Upper lobe of left lung (tissue), 6 donors: ENCODE data around the gene SPRY2. TPM values are rescaled to one million over a fixed set of nuclear protein-coding genes. Genes with fewer than 3 reads are reported as not detected.

Source experiments
- ATAC-seq, 2 donors: fragments of 200-7000 bp; cut with Tn5 transposase; one replicate each; pipeline ENCODE4 v1.9.1; 2022; ENCODE audit warnings: mild to moderate bottlenecking in 2 of 2, moderate library complexity in 2 of 2; ENCODE audit not compliant: low FRiP score in 2 of 2
- DNase-seq, 2 donors: peaks; one replicate each; pipeline ENCODE4 v3.0.0-alpha.2; 2019 to 2020
- H3K27ac ChIP-seq, 4 donors: fragments of 200-600 bp; sonication (generic); one replicate each; pipeline ENCODE4 v1.5.1; 2016 to 2019
- H3K27me3 ChIP-seq, 4 donors: fragments of 200-600 bp; sonication (generic); one replicate each; pipeline ENCODE4 v1.5.1; 2017 to 2019
- H3K36me3 ChIP-seq, 4 donors: fragments of 200-600 bp; sonication (generic); one replicate each; pipeline ENCODE4 v1.5.1; 2016 to 2019
- H3K4me1 ChIP-seq, 4 donors: fragments of 200-600 bp; sonication (generic); one replicate each; pipeline ENCODE4 v1.5.1; 2018 to 2019
- H3K4me3 ChIP-seq, 4 donors: fragments of 200-600 bp; sonication (generic); one replicate each; pipeline ENCODE4 v1.5.1; 2017 to 2019; ENCODE audit warnings: mild to moderate bottlenecking in 2 of 4, moderate library complexity in 1 of 4
- H3K9me3 ChIP-seq, 4 donors: fragments of 200-600 bp; sonication (generic); one replicate each; pipeline ENCODE4 v1.5.1; 2018 to 2019
- EP300 ChIP-seq, 4 donors: sonication (generic); formaldehyde crosslinking; IDR thresholded peaks; one replicate each; pipeline ENCODE4 v1.5.1; 2017; ENCODE audit warnings: antibody characterized with exemption in 4 of 4, control low read depth in 2 of 4
- POLR2A ChIP-seq, 4 donors: fragments of 450-650 bp; IDR thresholded peaks; one replicate each; pipeline ENCODE4 v1.5.1; 2016 to 2017; ENCODE audit warnings: antibody characterized with exemption in 4 of 4, mild to moderate bottlenecking in 2 of 4
- POLR2AphosphoS5 ChIP-seq, 2 donors: sonication (generic); formaldehyde crosslinking; IDR thresholded peaks; one replicate each; pipeline ENCODE4 v1.5.1; 2017; ENCODE audit warnings: antibody characterized with exemption in 2 of 2
- WGBS, 2 donors: methylation state at CpG; one replicate each; pipeline ENCODE4 v1.1.5; 2017 to 2018; 5-methylcytosine and 5-hydroxymethylcytosine counted together
- total RNA-seq, 6 donors: library from RNA; depleted of rRNA in 4 of 6; stranded (reverse); fragments of >200 nt in 4 of 6; gene quantifications; one replicate each; pipeline versions ENCODE4 v1.1.0 to v1.2.1, GENCODE V29; 2016 to 2021
- TF ChIP-seq, protein P1 (sequence below), 6 experiments: fragments of 450-650 bp in 4 of 6; fragments of 200-600 bp in 2 of 6; sonication (generic) in 2 of 6; IDR thresholded peaks; one replicate each; pipeline ENCODE4 v1.5.1; 2016 to 2019; ENCODE audit warnings: antibody characterized with exemption in 6 of 6
- donor health status: DM: no; HTN: no; CAD: no; lungs with moderate emphysema.
- donor health status: DM: no; HTN: yes; CAD: no; lungs with severe emphysema.

Gene SPRY2, protein sequence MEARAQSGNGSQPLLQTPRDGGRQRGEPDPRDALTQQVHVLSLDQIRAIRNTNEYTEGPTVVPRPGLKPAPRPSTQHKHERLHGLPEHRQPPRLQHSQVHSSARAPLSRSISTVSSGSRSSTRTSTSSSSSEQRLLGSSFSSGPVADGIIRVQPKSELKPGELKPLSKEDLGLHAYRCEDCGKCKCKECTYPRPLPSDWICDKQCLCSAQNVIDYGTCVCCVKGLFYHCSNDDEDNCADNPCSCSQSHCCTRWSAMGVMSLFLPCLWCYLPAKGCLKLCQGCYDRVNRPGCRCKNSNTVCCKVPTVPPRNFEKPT
- total RNA-seq, result 10 to 100 TPM; 19.3 to 76.3 (median 50.9) TPM

DNA sequence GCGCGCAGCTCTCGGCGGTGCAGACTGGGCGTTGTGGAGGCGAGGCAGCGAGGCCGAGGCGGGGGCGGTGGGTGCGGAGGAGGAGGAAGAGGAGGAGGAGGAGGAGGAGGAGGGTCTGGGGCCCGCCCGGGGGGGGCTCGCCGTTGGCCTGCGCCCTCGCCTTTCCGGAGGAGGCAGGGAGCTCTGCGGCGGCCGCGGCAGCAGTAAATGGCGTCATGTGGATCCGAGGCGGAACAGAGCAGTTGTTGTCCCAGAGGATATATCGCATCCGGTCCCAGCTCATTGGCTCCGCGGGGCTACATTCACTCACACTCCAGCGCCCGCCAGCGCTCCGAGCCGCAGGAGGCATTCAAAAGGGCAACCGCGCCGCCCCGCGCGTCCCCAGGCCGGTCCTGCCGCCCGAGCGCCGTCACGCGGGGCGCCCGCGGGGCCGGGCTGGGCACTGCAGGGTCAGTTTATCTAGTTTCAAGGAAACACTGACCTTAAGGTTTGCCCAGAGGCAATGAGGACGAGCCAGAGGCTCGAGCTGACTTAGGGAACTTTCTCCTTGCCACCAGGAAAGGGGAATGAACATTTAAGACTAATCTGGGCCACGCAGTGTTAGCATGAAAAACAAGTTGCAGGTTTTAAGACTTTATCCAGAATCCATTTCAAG is at the start of gene SPRY2:
TSS of gene SPRY2 (minus strand) at position 26 of the 655 bp plus-strand sequence. CDS start 3,421 bp downstream, outside the sequence.
- Histone ChIP-seq H3K9me3 (no peaks in the 10 kb centered on the region), H3K27me3 (no peaks in the 10 kb centered on the region), H3K4me3 (peak within 1 kb of the TSS; percentile 72 to 90 (median 84)), H3K36me3 (peaks cover 0 to 14% (median 8%) of the 10 kb centered on the region in 4 donors), H3K27ac (peak within 1 kb of the TSS; percentile 94 to 96 (median 96)), H3K4me1 (peaks cover 17 to 48% (median 24%) of the 10 kb centered on the region in 4 donors)
- TF ChIP-seq EP300 (IDR thresholded peaks at IDR 0.05), result peak in 1 of 4 donors; percentile 33
- peak; percentile 74 to 91 for TF ChIP-seq POLR2AphosphoS5 (IDR thresholded peaks at IDR 0.05)
- TF ChIP-seq, protein P1, sequence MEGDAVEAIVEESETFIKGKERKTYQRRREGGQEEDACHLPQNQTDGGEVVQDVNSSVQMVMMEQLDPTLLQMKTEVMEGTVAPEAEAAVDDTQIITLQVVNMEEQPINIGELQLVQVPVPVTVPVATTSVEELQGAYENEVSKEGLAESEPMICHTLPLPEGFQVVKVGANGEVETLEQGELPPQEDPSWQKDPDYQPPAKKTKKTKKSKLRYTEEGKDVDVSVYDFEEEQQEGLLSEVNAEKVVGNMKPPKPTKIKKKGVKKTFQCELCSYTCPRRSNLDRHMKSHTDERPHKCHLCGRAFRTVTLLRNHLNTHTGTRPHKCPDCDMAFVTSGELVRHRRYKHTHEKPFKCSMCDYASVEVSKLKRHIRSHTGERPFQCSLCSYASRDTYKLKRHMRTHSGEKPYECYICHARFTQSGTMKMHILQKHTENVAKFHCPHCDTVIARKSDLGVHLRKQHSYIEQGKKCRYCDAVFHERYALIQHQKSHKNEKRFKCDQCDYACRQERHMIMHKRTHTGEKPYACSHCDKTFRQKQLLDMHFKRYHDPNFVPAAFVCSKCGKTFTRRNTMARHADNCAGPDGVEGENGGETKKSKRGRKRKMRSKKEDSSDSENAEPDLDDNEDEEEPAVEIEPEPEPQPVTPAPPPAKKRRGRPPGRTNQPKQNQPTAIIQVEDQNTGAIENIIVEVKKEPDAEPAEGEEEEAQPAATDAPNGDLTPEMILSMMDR (IDR thresholded peaks at IDR 0.05), result peak in 5 of 6 experiments; percentile 32 to 58 (median 51)
- TF ChIP-seq POLR2A (IDR thresholded peaks at IDR 0.05), result peak in 3 of 4 donors; percentile 84 to 94 (median 85)
- WGBS, 2 donors, result 0% methylated on average over 18 to 53 of the region's 54 CpGs
- DNase-seq (peak; percentile 95 to 97), ATAC-seq (peak; percentile 87 to 89)

- DNase-seq (no peak), ATAC-seq (no peak)
- peaks cover 0 to 14% (median 7%) of the 10 kb centered on the region in 4 donors for H3K4me1 ChIP-seq
- 93 to 95% methylated on average over 1 of the region's 1 CpG for WGBS, 2 donors
- H3K27me3 ChIP-seq, result no peaks in the 10 kb centered on the region
- no peaks in the 10 kb centered on the region for H3K36me3 ChIP-seq
- TF ChIP-seq POLR2AphosphoS5 (IDR thresholded peaks at IDR 0.05) (no peak), EP300 (IDR thresholded peaks at IDR 0.05) (no peak), POLR2A (IDR thresholded peaks at IDR 0.05) (no peak)
- TF ChIP-seq, protein P1 (IDR thresholded peaks at IDR 0.05), result no peak
- no peak overlapping the region for H3K4me3 ChIP-seq
- H3K9me3 ChIP-seq, result peaks cover 0 to 9% (median 4%) of the 10 kb centered on the region in 4 donors
- peak overlapping the region in 1 of 4 donors; percentile 66 for H3K27ac ChIP-seq
Observed at GRCh38 chr13:80390338-80390737, 49.4 kb upstream of the SPRY2 start.

GRCh38 chr13:80389073-80390038 is 48.4 kb upstream of the SPRY2 start:
- Histone ChIP-seq H3K9me3 (peaks cover 0 to 6% (median 3%) of the 10 kb centered on the region in 4 donors), H3K36me3 (no peaks in the 10 kb centered on the region), H3K27me3 (no peaks in the 10 kb centered on the region), H3K4me1 (peaks cover 0 to 14% (median 7%) of the 10 kb centered on the region in 4 donors), H3K4me3 (no peak overlapping the region), H3K27ac (peak overlapping the region in 3 of 4 donors; percentile 25 to 66 (median 62))
- DNase-seq, result no peak
- 68 to 80% methylated on average over 1 of the region's 1 CpG for WGBS, 2 donors
- TF ChIP-seq, protein P1 (IDR thresholded peaks at IDR 0.05), result no peak
- TF ChIP-seq EP300 (IDR thresholded peaks at IDR 0.05), result no peak
- TF ChIP-seq POLR2A (IDR thresholded peaks at IDR 0.05), result no peak
- no peak for TF ChIP-seq POLR2AphosphoS5 (IDR thresholded peaks at IDR 0.05)
- peak in 1 of 2 donors; percentile 28 for ATAC-seq

GRCh38 chr13:80388506-80388905 is 47.6 kb upstream of the SPRY2 start:
- DNase-seq (no peak), ATAC-seq (no peak)
- no peak for TF ChIP-seq POLR2AphosphoS5 (IDR thresholded peaks at IDR 0.05)
- no peak for TF ChIP-seq POLR2A (IDR thresholded peaks at IDR 0.05)
- H3K4me3 ChIP-seq, result no peak overlapping the region
- no peaks in the 10 kb centered on the region for H3K27me3 ChIP-seq
- H3K36me3 ChIP-seq, result no peaks in the 10 kb centered on the region
- no peaks in the 10 kb centered on the region for H3K9me3 ChIP-seq
- H3K27ac ChIP-seq, result peak overlapping the region in 1 of 4 donors; percentile 49
- H3K4me1 ChIP-seq, result peaks cover 0 to 14% (median 7%) of the 10 kb centered on the region in 4 donors
- 53 to 69% methylated on average over 7 of the region's 7 CpGs for WGBS, 2 donors
